SK-N-SH (cell line): ENCODE data around the gene ZNF621.

Experiments
- CTCF ChIP-seq: fragments of 200-600 bp; sonication (generic); IDR thresholded peaks from 2 replicates; pipeline ENCODE4 v1.6.1; 2017; ENCODE audit warnings: antibody characterized with exemption, mild to moderate bottlenecking, moderate library complexity
- EP300 ChIP-seq, 2 experiments: IDR thresholded peaks; 2 replicates each; pipeline versions ENCODE4 v1.4.0 to v1.6.1; 2012; ENCODE audit warnings: borderline replicate concordance in 1 of 2, low read depth in 1 of 2, low read length in 1 of 2
- JUND ChIP-seq: IDR thresholded peaks from 2 replicates; pipeline ENCODE4 v1.4.0; 2012
- MAX ChIP-seq: IDR thresholded peaks from 2 replicates; pipeline ENCODE4 v1.4.0; 2012; ENCODE audit warnings: low read depth
- PBX3 ChIP-seq: IDR thresholded peaks from 2 replicates; pipeline ENCODE4; 2012
- RAD21 ChIP-seq: IDR thresholded peaks from 2 replicates; pipeline ENCODE4 v1.6.1; 2012; ENCODE audit warnings: mild to moderate bottlenecking, low read length
- SMC3 ChIP-seq: IDR thresholded peaks from 2 replicates; pipeline ENCODE4 v1.6.1; 2012; ENCODE audit warnings: low read depth, low read length, improper control_type of control experiment
- TAF1 ChIP-seq: IDR thresholded peaks from 2 replicates; pipeline ENCODE4 v1.6.1; 2012; ENCODE audit warnings: low read depth, mild to moderate bottlenecking, low read length, moderate library complexity, borderline replicate concordance
- USF2 ChIP-seq: fragments of 150-350 bp; IDR thresholded peaks from 2 replicates; pipeline ENCODE4 v1.6.1; 2017; ENCODE audit warnings: antibody characterized with exemption, low read length, low read depth, borderline replicate concordance

- TF ChIP-seq SMC3 (no peak), CTCF (no peak), MAX (no peak), EP300 (IDR thresholded peaks at IDR 0.05; ENCODE audit: borderline replicate concordance in 1 of 2, low read depth in 1 of 2, low read length in 1 of 2) (no peak), RAD21 (no peak), USF2 (no peak), JUND (no peak), PBX3 (no peak), TAF1 (no peak)
Measured at GRCh38 chr3:40477666-40478065, 47.1 kb upstream of the ZNF621 start.
